HG03571 (cell line): ENCODE results near the gene ASPSCR1.
"Not testable (repeated sequence)": the region's sequence is repeated elsewhere in the genome, so short reads cannot be mapped to it uniquely, and the experiment has no call there.

Experiments used
- ATAC-seq: cut with Tn5 transposase; IDR thresholded peaks from one replicate; pipeline ENCODE4 v1.9.1; 2021; ENCODE audit not compliant: unreplicated experiment

Gene ASPSCR1

DNA sequence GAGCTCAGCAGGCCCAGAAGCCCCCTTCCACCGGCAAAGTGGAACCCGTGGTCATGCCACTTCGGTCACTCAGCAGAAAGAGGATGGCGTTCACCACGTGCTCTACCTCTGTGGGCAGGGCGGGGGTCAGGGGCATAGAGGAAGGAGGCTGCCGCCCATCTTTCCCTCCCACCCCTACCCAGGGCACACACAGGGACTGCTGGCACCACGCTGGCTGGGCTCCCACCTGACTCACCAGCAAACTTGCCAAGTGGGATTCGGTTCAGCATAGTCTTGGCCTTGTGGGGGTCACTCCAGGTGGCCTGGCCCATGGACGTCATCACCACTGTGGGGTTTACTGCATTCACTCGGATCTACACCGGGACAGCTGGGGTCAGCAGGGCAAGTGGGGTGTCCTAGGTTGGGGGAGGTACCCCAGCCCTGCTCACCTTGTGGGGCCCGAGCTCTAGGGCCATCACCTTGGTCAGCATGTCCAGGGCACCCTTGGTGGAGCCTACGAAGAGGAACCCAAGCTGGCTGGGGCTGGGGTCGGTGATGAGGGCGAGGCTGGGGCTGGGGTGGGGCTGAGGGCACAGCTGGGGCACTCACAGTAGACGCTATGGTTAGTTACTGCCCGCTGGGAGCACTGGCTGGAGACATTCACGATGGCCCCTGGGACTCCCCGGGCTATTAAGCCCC lies 58.7 kb downstream of the ASPSCR1 start:
- ATAC-seq, result no peak

DNA sequence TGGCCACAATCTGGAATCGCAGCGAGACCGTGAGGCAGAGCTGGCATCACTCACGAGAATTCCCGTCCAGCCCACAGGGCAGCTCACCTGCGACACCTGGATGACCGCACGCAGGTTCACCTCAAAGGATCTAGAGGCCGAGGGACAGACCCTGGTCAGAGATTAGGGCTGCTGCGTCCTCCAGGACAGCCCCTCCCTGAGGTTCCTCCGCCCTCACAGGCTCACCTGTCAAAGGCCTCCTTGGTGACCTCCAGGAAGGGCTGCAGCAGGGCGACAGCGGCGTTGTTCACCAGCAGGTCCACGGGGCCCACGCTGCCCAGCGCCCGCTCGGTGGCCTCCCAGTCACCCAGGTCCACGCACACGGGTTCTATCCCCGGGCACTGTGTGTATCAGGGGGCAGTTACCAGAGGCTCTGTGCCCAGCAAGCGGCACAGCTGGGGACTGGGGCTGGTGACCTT lies 59.2 kb downstream of the ASPSCR1 start:
- ATAC-seq, result no peak

DNA sequence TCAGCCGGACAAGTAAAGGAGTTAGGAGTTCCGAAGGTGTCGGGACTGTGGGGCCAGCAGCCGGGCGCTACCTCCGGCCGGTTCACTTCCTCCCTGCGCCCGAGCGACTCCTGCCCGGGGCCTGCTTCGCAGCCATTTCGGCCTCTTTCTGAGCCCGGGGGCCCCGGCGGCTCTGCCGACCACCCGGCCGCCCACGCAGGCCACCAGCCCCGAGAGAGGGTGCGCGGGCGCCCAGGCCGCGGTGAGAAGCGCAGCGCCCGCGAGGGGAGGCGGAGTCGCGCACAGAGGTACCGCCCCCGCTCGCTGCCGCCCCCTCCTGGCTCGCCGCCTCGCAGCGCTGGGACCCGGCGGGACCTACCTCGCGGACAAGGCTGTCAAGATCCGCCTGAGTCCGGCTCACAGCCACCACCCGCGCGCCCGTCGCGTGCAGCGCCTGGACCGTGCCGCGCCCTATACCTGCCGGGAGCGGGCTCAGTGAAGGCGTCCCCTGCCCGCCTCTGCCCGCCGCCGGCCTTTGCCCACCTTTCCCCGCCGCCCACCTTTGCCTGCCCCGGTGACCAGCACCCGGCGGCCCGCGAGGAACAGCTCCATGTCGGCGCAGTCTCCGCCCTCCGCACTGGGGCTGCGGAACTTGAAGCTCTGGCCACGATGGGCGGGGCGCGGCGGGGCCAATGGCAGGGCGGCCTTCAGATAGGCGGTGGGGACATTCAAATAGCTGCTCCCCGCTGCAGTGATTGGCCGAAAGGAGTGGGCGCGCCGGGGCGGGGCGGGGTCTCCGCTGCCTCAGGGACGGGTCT lies 59.9 kb downstream of the ASPSCR1 start, which contains the start of gene DCXR:
Gene DCXR (minus strand): TSS at position 606 of the 797 bp plus-strand sequence. CDS start 15 bp downstream, at position 591.
- ATAC-seq, result peak; percentile 85

DNA sequence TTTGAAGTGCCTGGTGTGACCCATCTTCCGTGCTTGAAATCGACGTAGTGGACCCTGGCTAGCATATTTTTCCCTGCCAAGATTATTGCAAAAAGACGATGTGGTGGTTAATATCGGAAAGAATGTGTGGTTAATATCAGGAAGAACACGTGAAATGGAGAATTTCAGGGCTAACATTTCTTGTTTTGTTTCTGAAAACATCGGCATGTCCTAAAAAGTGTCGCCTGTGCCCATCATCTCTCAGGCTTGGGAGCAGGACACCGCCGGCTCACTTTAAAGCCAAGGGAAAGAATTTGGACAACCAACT lies 60.4 kb downstream of the ASPSCR1 start:
- no peak for ATAC-seq

DNA sequence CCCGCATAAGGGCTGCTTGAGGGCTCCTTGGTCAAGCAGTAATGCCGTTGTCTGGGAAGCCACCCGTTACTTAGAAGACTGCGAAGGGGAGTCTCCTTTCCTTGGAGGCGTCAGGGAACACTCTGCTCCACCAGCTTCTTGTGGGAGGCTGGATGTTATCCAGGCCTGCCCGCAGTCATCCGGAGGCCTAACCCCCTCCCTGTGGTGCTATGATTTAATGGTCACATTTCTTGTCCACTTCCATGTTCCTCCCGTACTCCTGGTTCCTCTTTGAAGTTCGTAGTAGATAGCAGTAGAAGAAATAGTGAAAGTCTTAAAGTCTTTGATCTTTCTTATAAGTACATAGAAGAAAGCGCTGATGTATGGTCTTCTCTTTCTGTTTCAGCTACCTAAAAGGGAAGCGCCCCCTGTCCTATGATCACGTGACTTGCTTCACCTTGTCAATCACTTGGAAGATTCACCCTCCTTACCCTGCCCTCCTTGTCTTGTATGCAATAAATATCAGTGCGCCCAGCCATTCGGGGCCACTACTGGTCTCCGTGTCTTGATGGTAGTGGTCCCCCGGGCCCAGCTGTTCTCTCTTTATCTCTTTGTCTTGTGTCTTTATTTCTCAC lies 61.5 kb downstream of the ASPSCR1 start:
- not testable (repeated sequence) for ATAC-seq

DNA sequence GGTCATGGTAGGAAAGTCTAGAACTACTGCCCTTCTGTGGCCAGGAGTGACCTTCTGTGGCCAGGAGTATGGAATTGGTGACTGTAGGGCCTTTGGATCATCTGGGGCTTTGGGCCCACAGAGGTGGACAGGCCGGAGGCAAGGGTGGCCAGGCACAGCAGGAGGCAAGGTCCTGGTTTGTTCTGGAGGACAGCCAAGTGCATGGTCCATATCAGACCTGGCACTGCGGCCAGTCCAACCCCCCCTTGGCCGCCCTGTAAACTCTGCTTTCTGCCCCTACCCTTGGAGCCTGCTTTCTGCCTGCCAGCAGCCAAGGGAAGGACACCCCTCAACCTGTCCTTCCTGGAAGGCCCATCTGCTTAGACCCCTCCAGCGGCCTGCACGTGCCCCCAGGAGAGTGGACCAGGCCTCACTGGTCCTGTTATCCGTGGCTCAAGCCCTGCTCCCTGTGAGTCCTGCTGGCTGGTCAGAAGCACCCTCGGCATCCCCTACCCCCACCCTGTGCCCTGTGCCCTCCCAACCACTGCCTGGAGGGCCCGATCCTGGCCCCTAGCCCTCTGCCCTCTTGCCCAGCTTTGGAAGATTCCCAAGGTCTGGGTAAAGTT lies 62.4 kb downstream of the ASPSCR1 start:
- no peak for ATAC-seq

DNA sequence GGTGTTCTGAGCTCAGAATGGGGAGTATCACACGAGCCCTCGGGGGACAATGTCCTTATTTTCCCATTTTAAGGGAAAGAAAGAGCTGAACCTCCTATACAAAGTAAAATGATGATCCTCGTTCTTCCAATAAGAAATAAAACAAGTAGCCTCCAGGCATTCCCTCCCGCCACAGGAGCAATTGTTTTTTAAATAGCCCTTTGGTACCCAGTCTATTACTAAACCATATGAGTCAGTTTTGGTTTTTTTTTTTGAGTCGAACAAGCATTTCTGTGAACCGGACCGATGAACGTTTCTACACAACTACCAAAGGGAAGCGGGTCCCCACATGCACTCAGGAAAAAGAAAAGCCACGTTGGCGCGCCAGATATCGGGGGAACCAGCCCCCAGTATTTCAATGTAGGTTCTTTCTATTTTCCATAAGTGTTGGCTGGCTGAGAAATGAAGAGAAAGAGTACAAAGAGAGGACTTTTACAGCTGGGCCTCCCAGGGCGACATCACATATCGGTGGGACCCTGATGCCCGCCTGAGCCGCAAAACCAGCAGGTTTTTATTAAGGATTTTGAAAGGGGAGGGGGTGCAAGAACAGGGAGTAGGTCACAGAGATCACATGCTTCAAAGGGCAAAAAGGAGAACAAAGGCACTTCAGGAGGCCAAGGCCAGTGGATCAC lies 63.9 kb downstream of the ASPSCR1 start:
- ATAC-seq, result no peak

DNA sequence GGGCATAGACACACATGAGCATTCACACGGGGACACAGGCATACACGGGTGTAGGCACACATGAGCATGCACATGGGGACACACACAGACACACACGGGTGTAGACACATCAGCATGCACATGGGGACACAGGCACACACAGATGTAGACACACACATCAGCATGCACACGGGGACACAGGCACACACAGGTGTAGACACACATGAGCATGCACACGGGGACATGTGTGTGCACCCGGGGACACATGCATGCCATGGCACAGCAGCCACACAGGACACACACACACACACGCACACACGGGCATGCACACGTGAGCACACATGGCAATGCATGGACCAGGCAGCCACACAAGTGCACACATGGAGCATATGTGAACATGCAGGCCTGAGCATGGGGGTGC lies 65.2 kb downstream of the ASPSCR1 start:
- ATAC-seq, result no peak

DNA sequence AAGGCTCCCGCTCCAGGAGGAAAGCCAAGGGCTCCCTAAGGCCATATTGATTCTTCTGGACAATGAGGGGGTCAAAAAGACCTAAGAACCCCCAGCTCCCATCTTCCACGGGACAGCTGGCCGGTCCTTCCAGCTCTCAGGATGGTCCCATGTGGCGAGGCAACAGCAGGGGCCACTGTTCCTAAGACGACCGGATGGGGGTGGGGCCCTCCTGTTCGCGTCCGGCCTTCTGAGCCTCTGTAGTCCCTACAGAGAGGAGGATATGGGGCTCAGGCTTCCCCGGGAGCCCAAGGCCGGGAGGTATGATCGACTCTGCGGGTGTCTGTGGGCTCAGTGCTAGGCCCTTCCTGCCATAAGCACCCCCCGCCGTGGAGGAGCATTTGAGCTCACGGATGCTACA lies 66.1 kb downstream of the ASPSCR1 start:
- ATAC-seq, result no peak

DNA sequence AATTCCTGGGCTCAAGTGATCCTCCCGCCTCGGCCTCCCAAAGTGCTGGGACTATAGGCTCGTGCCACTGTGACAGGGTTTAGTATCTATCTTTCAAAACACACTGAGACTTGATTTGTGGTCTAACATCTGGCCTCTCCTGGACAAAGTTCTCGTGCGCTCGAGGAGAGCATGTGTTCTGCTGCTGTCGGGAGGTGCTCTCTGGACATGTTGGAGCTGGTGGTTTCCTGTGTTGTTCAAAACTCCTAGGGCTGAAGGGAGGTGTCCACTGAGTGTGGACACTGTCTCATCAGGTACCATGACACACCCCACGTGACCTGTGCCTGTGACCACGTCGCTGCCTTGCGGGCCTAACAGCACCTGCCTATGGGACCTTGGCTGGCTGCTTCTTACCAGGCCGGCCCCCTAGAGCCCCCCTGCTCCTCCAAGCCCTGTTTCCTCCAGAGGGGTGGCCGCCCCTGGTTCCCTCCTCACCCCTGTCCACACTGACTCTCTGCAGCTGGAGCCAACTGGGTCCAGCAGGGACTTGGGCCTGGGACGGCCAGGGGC lies 68.6 kb downstream of the ASPSCR1 start:
- ATAC-seq, result no peak

DNA sequence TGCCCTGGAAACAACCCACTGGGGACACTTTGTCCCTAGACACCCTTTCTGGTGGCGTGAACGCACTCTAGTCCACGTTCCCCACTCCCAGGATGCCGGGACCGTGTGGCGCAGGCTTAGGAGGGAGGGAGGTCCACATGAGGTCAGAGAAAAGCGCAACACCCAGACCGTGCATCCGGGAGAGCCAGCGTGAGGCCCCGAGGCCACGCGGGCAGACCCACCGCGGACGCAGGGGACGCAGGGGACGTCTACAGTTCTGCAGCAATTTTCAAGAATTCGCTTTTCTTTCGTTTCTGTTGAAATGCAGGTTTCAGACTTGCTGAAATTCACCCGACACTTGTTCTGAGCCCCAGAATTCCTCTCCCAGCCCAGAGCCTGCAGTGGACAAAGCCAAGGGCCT lies 69.5 kb downstream of the ASPSCR1 start:
- no peak for ATAC-seq

DNA sequence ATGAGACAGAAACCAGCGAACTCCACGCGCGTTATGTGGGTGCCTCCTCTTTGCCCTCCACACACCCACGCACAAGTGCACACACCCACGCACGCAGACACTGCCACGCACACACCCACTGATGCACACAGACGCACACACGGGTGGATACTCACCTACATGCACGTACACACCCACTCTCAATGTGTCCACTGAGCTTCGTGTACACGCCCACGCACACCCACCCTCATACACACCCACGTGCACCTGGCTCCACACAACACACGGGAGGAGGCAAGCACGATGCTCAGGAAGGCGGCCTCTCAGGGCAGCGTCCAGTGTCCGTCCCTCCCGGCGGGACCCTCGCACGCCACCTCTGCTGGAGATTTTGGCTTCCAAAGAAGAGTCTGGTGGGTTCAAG lies 70.0 kb downstream of the ASPSCR1 start:
- no peak for ATAC-seq

DNA sequence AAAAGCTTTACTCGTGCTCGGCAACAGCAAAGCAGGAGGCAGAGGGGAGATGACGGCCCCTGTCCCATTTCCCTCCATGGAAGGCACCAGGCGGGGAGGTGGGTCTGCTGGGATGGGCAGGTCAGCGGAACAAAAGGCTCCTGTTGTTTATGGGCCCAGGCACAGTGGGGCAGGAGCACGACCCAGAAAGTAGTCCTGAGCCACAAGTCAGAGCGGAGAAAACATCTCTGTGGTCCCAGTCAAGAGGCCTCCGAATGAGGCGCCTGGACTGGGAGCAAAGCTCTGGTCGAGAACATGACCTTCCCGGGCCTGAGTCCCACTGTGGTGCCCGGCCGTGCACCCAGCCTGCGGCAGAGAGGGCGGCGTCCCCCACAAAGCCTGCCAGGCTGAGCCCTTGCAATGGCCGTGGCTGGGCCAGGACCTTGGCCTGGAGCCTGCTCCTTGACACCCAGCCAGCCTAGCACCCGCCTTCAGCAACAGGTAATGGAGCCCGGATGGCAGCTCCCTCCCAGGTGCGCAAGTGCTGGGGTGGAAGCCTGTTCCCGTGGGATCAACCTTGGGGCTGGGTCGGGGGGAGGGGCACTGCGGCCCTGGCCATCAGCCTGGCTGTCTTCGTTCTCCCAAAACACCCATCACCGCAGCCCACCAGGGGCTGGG lies 70.6 kb downstream of the ASPSCR1 start:
- ATAC-seq, result no peak

DNA sequence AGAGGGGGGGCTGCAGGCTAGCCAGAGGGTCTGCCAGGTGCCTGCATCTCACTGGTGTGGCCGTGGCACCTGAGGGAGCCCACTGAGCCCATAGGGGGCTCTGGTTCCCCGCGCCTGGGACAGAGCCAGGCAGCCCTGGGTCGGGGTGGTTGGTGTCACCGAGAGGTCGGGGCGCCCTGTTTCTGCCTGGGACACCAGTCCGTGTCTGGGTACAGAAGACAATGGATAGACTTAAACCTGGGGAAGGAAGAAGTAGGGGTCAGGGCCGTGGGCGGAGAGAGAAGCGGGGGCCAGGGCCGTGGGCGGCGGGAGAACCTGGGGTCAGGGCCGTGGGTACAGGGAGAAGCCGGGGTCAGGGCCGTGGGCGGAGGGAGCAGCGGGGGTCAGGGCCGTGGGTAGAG lies 71.1 kb downstream of the ASPSCR1 start:
- no peak for ATAC-seq

DNA sequence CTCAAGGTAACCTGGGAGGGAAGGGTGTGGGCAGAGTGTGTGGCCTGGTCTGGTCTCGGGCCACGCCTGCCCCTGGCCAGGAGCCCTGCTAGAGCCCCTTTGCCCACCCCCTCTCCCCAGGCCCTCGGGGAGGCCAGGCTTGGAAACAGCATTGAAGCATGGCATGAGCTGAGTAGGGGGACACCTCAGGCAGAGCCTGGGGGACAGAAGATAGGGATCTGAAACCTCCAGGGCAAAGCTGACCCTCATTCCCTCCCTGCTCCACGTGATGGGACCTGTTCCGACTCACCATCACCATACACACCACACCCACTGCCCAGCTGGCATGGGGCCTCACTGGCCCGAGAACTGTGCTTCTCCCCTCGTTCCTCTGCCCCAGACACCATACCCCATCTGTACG lies 71.7 kb downstream of the ASPSCR1 start:
- no peak for ATAC-seq

DNA sequence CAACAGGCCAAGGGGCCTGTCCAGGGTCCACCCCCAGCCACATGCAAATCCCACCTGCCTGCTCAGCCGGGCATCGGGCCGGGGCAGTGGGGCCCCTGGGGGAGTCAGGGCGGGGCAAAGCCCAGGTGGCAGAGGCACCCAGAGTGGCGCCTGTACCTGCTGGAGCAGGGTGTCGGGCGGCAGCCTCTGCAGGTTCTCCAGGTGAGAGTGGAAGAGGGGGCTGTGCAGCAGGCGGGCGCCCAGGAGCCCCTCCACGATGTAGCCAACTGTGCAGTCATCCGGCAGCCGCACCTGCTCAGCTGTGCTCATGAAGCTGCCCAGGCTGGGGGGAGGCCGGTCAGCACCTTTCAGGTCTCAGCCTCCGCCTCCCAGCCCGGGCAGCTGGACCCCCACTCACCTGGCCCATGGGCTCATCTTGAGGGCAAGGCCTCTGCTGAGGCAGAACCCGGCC lies 72.1 kb downstream of the ASPSCR1 start:
- no peak for ATAC-seq

DNA sequence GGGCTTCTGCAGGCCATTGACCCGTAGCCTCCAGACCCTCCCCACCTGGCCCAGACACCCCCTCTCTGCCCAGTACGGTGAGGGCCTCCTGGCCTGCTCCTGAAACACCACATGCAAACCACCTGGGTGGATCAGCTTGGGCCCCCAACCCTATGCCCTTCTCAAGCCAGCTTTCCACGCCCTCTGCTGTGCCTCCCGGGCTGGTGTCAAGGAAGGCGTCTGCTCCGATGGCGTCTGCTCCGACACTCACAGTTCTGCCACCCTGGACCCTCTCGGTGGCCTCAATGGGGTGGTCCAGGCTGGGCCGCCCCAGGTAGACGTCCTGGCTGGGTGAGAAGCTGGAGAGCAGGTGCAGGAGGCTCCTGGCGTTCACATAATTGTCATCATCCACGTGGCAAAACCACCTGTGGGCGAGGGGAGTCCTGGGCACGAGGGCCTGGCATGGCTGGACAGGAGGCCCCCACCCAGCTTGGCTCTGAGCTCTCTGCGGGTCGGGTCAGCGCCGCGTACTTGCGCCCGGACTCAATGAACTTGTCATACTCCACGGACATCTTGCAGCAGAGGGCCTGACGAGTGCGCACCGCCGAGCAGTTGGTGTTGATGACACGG lies 72.8 kb downstream of the ASPSCR1 start:
- ATAC-seq, result no peak

DNA sequence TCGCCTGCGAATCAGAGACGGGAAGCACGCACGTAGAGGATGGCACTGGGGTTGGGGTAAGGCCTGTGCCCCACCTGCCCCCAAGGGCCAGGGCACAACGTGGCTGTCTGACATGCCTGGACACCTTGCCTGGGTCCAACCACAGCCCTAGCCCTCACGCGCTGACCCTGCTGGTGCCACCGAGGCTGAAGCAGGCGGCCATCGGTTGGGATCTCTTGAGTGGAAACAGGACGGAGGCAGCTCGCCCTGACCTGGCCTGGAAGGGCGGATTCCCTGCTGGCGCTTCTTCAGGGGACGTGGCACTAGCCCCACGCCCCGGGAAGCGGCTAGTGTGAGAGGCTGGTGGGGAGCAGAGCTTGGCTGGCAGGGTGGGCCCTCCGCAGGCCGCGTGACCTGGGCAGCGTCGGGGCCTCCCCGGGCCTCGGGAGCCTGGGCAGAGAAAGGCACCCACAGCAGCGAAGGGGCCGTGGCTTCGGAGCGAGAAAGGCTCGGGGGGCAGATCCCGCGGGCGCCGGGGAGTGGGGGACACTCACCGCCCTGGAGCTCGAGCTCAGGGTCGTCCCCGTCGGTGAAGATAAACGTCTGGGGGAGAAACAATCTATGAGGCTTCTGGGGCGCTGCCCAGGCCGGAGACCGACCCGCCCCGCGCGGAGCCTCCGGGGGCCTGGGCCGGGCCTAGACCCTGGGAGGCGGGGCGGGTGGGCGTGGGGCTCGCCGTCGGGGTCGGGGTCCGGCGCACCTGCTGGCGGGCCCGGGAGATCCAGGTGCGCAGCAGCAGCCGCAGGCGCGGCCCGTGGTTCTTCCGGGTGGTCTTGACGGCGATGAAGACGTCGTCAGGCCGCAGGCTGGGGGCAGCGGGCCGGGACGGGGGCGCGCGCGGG lies 73.6 kb downstream of the ASPSCR1 start:
- ATAC-seq, result no peak
